Activated CD4-positive, alpha-beta T cell treated with anti-CD3 and anti-CD28 coated beads, Interleukin-2, amount 50 U/mL, for 16 hours (primary cell): ENCODE results near the gene HIP1.
"Not testable (repeated sequence)": the region's sequence is repeated elsewhere in the genome, so short reads cannot be mapped to it uniquely, and the experiment has no call there.

ENCODE experiments used
- DNase-seq: peaks from one replicate; pipeline ENCODE4 v3.0.0-alpha.2; 2020

HIP1 gene

GRCh38 chr7:75738604-75738974 is at the start of gene HIP1:
TSS of gene HIP1 (minus strand) at chr7:75738941. CDS start at chr7:75738920, 21 bp downstream.
- DNase-seq = no peak

DNA sequence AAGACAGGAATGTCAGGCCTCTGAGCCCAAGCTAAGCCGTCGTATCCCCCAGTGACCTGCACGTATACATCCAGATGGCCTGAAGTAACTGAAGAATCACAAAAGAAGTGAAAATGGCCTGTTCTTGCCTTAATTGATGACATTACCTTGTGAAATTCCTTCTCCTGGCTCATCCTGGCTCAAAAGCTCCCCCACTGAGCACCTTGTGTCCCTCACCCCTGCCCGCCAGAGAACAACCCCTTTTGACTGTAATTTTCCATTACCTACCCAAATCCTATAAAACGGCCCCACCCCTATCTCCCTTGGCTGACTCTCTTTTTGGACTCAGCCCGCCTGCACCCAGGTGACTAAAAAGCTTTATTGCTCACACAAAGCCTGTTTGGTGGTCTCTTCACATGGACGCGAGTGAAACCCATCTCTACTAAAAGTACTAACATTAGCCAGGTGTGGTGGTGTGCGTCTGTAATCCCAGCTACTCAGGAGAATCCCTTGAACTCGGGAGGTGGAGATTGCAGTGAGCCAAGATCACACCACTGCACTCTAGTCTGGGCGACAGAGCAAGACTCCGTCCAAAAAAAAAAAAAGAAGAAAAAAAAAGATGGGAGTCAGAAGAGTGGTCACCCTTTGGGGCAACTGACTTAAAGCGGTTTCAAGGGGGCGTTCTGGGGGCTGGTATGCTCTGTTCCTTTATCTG is 49.6 kb upstream of the HIP1 start:
- DNase-seq = not testable (repeated sequence)

DNA sequence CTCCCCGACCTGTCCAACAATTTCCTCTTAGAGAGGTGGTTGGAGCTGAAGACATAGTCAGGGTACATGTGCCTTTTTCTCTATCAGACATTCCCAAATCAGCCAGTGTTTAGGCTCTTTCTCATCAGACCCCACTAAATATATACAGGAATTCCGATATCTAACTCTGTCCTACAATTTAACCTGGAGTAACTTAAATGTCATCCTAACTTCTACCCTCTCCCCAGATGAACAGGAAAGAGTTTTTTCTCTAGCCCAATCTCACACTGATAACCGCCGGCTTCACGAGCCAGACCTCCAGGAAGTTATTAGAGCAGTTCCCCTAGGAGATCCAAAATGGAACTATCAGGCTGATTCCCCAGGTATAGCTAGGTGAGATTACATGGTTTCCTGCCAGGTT is 44.3 kb upstream of the HIP1 start:
- DNase-seq = not testable (repeated sequence)

- DNase-seq = not testable (repeated sequence)
Measured at GRCh38 chr7:75780647-75781273, 42.0 kb upstream of the HIP1 start.

DNA sequence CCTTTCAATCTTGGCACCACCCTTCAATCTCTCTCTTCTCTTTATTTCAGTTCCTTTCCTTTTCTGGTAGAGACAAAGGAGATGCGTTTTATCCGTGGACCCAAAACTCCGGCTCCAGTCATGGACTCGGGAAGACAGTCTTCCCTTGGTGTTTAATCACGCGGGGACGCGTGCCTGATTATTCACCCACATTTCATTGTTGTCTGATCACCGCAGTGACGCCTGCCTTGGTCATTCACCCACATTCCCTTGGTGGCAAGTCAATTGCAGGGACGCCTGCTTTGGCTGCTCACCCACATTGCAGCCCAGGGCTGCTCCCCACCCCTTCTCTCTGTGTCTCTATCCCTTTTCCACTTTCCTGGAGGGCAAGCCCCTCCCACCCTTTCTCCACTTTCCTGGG is 40.8 kb upstream of the HIP1 start:
- DNase-seq = not testable (repeated sequence)

- DNase-seq = not testable (repeated sequence)
Measured at GRCh38 chr7:75779035-75779434, 40.3 kb upstream of the HIP1 start.

DNA sequence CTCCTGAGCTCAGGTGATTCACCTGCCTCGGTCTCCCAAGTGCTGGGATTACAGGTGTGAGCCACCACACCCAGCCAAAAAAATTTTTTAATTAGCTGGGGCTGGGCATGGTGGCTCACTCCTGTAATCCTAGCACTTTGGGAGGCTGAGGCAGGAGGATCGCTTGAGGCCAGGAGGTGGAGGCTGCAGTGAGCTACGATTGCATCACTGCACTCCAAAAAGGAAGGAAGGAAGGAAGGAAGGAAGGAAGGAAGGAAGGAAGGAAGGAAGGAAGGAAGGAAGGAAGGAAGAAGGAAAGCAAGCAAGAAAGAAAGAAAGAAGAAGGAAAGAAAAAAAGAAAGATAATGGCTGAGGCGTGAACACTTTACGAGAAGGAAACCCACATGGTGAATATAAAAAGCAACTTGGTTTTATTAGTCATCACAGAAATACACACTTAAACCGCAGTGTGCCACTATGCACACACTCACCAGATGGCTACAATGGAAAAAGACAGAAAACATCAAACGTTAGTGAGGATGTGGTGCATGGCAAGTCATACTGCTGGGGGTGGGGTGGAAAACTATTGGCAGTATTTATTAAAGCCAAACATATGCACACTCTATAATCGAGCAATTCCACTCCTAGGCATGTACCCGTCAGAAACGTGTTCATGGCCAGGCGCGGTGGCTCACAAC is 37.7 kb upstream of the HIP1 start:
- peak; percentile 88 for DNase-seq

DNA sequence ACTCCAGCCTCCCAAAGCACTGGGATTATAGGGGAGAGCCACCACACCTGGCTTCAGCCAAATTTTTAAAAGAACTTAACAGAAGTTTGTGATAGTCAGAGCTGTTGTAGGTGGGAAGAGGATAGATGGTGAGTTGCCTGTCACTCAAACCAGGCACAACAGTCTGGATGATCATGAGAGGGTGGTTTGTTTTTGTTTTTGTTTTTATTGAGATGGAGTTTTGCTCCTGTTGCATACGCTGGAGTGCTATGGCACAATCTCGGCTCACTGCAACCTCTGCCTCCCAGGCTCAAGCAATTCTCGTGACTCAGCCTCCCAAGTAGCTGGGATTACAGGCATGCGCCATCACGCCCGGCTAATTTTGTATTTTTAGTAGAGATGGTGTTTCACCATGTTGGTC is 35.2 kb upstream of the HIP1 start:
- not testable (repeated sequence) for DNase-seq

- DNase-seq = no peak
Measured at GRCh38 chr7:75772081-75773077, 33.6 kb upstream of the HIP1 start, which contains the start of gene CCL26. TSS of gene CCL26 (minus strand) at chr7:75772211. CDS start at chr7:75772176, 35 bp downstream.

DNA sequence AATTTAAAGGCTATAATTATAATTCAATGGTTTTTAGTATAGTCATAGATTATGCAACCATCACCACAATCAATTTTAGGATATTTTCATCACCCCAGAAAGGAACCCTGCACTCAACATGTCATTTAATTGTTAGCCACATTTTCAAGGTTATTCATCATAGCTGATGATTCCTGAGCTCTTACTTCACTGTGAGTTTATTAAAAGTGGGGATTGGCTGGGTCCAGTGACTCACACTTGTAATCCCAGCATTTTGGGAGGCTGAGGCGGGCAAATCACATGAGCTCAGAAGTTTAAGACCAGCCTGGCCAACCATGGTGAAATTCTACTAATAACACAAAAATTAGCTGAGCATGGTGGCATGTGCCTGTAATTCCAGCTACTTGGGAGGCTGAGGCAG is 32.5 kb upstream of the HIP1 start:
- DNase-seq = no peak

GRCh38 chr7:75762350-75762917 is 23.7 kb upstream of the HIP1 start:
- DNase-seq = peak; percentile 43

DNA sequence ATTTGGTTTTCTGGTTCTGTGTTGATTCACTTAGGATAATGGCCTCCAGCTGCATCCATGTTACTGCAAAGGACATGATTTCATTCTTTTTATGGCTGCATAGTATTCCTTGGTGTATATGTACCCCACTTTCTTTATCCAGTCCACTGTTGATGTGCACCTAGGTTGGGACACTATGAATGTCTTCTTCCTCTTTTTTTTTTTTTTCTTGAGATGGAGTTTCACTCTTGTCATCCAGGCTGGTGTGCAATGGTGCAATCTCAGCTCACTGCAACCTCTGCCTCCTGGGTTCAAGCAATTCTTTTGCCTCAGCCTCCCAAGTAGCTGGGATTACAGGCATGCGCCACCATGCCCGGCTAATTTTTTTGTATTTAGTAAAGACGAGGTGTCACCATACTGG is 23.1 kb upstream of the HIP1 start:
- not testable (repeated sequence) for DNase-seq

GRCh38 chr7:75758491-75758890 is 19.8 kb upstream of the HIP1 start:
- no peak for DNase-seq

- no peak for DNase-seq
Measured at GRCh38 chr7:75757860-75758259, 19.1 kb upstream of the HIP1 start.

GRCh38 chr7:75756991-75757676 is 18.4 kb upstream of the HIP1 start:
- no peak for DNase-seq

DNA sequence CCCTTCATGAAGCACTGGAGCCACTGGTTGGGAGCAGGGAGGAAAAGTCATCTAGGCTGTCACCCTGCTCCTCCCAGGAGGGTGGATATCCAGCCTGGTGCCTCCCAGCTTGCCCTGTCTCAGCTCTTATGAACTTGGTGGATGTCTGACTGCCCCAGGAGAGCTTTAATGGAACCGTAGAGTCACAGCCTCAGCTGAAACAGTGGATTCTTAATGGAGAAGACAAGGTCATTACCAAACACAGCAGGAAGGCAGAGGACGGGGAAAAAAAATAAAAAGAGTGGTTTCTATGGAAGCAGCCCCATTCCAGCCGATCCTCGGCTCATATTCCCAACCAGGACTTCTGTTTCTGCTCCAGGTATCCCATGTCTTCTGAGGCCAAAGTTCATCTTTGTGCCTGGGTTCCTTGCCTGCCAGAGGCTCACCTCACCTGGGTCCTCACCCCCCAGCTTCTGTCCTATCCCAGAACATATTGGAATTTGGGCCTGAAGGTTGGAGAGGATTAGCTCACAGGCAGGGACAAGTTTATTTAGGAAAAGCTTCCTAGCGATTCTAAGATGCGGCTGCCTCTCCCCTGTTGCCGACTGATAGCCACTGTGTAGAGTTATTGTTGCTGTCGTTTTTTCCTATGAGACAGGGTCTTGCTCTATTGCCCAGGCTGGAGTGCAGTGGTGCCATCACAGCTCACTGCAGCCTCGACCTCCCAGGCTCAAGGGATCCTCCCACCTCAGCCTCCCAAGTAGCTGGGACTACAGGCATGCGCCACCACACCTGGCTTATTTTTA is 17.7 kb upstream of the HIP1 start:
- DNase-seq = no peak

GRCh38 chr7:75743455-75743859 is 4.7 kb upstream of the HIP1 start:
- no peak for DNase-seq

GRCh38 chr7:75740846-75741497 is 2.2 kb upstream of the HIP1 start:
- no peak for DNase-seq

GRCh38 chr7:75739796-75740672 is 1.3 kb upstream of the HIP1 start:
- no peak for DNase-seq
